Tibial artery (tissue), 4 donors: ENCODE data around the gene KIF4A.

ENCODE experiments used
- DNase-seq, 2 donors: peaks; one replicate each; pipeline ENCODE4 v3.0.0-alpha.2; 2019
- H3K27ac ChIP-seq, 2 donors: fragments of 200-600 bp; sonication (generic) in 1 of 2; 1 replicate in 1 of 2; 2 replicates in 1 of 2; pipeline ENCODE4 v1.5.1; 2018 to 2019; ENCODE audit warnings: mild to moderate bottlenecking in 1 of 2
- H3K27me3 ChIP-seq, 2 donors: fragments of 200-600 bp; sonication (generic) in 1 of 2; one replicate each; pipeline versions ENCODE4 v1.5.1 to v1.6.0; 2016 to 2019
- H3K36me3 ChIP-seq, 3 donors: fragments of 200-600 bp; sonication (generic) in 2 of 3; one replicate each; pipeline ENCODE4 v1.5.1; 2016 to 2019; ENCODE audit warnings: mild to moderate bottlenecking in 2 of 3
- H3K4me1 ChIP-seq, 4 donors: fragments of 200-600 bp; sonication (generic) in 2 of 4; 1 replicate in 3 of 4; 2 replicates in 1 of 4; pipeline ENCODE4 v1.5.1; 2016 to 2019
- H3K4me3 ChIP-seq, 2 donors: fragments of 200-600 bp; sonication (generic) in 1 of 2; 1 replicate in 1 of 2; 2 replicates in 1 of 2; pipeline ENCODE4 v1.5.1; 2018 to 2019; ENCODE audit warnings: mild to moderate bottlenecking in 2 of 2
- H3K9me3 ChIP-seq, 3 donors: fragments of 200-600 bp; sonication (generic) in 1 of 3; one replicate each; pipeline ENCODE4 v1.5.1; 2016 to 2019
- CTCF ChIP-seq, 2 experiments: fragments of 200-600 bp in 1 of 2; fragments of 450-650 bp in 1 of 2; IDR thresholded peaks; one replicate each; pipeline ENCODE4 v1.5.1; 2017 to 2019; ENCODE audit warnings: antibody characterized with exemption in 2 of 2, mild to moderate bottlenecking in 1 of 2, moderate library complexity in 1 of 2
- intact Hi-C: fragments of 100-400 bp; cut with DNase I; formaldehyde crosslinking; loops from one replicate; pipeline ENCODE4 v1.15.0; 2023; ENCODE audit warnings: low total_unique reads

The KIF4A gene

GRCh38 chrX:70446380-70447350 lies 156.8 kb downstream of the KIF4A start:
- DNase-seq: no peak
- Histone ChIP-seq H3K9me3 (no peaks in the 10 kb centered on the region), H3K27ac (no peak overlapping the region), H3K4me1 (peaks cover 0 to 13% (median 6%) of the 10 kb centered on the region in 4 donors), H3K4me3 (no peak overlapping the region), H3K27me3 (peaks cover 0 to 8% of the 10 kb centered on the region in 2 donors), H3K36me3 (no peaks in the 10 kb centered on the region)
- intact Hi-C loops: loop anchor here (5.0 kb wide), 1 partner anchor 56 kb away; no protein-coding TSS in a partner anchor
- TF ChIP-seq CTCF (IDR thresholded peaks at IDR 0.05): no peak

- Histone ChIP-seq H3K9me3 (no peaks in the 10 kb centered on the region), H3K27me3 (peaks cover 0 to 8% of the 10 kb centered on the region in 2 donors), H3K36me3 (no peaks in the 10 kb centered on the region), H3K4me1 (peaks cover 0 to 24% (median 15%) of the 10 kb centered on the region in 4 donors), H3K27ac (no peak overlapping the region), H3K4me3 (no peak overlapping the region)
- TF ChIP-seq CTCF (IDR thresholded peaks at IDR 0.05): no peak
- intact Hi-C loops: loop anchor here (5.0 kb wide), 1 partner anchor 53 kb away; no protein-coding TSS in a partner anchor
- DNase-seq: no peak
These were observed 159.6 kb downstream of the KIF4A start for GRCh38 chrX:70449457-70449966.

- H3K4me1 ChIP-seq: peaks cover 0 to 28% (median 10%) of the 10 kb centered on the region in 4 donors
- peak overlapping the region; percentile 63 to 70 for H3K4me3 ChIP-seq
- H3K9me3 ChIP-seq: no peaks in the 10 kb centered on the region
- H3K27me3 ChIP-seq: no peaks in the 10 kb centered on the region
- H3K36me3 ChIP-seq: no peaks in the 10 kb centered on the region
- DNase-seq: peak; percentile 49 to 68
- peak overlapping the region; percentile 66 to 91 for H3K27ac ChIP-seq
- intact Hi-C loops: loop anchor here (10.0 kb wide), 1 partner anchor 103 kb away; no protein-coding TSS in a partner anchor
- peak; percentile 60 for TF ChIP-seq CTCF (IDR thresholded peaks at IDR 0.05)
These were observed 162.3 kb downstream of the KIF4A start for GRCh38 chrX:70452143-70452733.

- no peak for DNase-seq
- H3K27me3 ChIP-seq: no peaks in the 10 kb centered on the region
- peaks cover 0 to 28% (median 10%) of the 10 kb centered on the region in 4 donors for H3K4me1 ChIP-seq
- peak overlapping the region in 1 of 2 donors; percentile 91 for H3K27ac ChIP-seq
- peak overlapping the region; percentile 63 to 70 for H3K4me3 ChIP-seq
- H3K9me3 ChIP-seq: no peaks in the 10 kb centered on the region
- no peak for TF ChIP-seq CTCF (IDR thresholded peaks at IDR 0.05)
- intact Hi-C loops: loop anchor here (10.0 kb wide), 1 partner anchor 102 kb away; no protein-coding TSS in a partner anchor
- H3K36me3 ChIP-seq: no peaks in the 10 kb centered on the region
These were observed 163.2 kb downstream of the KIF4A start for GRCh38 chrX:70453024-70453618.
